Activated CD4-positive, alpha-beta T cell treated with anti-CD3 and anti-CD28 coated beads, Interleukin-2, Interleukin-4, amounts not matched to agents 100 ng/mL and 50 ng/mL, durations not matched to agents 16 hours and 8 hours (primary cell): Measurements from ENCODE around the gene KAT2B.

Source experiments
- DNase-seq: peaks from one replicate; pipeline ENCODE4 v3.0.0-alpha.2; 2020; ENCODE audit warnings: low spot score

The KAT2B gene

DNA sequence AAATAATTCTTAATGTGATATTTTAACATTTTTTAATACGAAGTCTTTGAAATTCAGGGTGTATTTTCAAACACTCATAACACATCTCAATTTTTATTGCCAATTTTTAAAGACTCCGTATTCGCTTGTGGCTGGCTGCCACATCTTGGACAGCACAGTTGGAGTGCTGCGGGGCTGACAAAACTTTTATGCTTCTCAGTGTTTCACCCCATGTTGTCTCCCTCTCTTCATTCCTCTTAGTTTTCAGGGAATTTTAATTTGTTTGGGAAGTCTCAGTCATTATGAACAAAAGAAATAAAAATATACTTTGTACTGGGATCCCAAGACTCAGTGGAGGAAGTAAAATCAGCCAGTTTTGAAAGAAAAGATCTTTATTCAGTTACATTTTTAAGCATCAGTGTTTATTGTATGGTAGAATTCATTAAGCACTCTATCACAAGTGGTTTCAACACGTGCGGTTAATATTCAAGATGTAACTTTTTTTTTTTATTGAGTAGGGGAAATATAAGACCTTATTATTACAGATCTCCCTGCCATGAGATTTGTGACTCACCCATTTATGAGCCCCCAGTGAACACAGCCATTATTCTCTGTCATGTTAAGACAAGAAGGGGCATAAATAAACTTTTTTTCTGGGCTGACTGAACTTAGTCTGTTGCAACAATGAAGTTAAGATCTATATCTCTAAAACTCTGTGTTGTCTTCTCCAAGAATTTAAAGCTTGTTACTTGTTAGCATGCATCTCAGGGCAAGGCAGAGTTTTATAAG lies 26.8 kb downstream of the KAT2B start:
- no peak for DNase-seq

DNA sequence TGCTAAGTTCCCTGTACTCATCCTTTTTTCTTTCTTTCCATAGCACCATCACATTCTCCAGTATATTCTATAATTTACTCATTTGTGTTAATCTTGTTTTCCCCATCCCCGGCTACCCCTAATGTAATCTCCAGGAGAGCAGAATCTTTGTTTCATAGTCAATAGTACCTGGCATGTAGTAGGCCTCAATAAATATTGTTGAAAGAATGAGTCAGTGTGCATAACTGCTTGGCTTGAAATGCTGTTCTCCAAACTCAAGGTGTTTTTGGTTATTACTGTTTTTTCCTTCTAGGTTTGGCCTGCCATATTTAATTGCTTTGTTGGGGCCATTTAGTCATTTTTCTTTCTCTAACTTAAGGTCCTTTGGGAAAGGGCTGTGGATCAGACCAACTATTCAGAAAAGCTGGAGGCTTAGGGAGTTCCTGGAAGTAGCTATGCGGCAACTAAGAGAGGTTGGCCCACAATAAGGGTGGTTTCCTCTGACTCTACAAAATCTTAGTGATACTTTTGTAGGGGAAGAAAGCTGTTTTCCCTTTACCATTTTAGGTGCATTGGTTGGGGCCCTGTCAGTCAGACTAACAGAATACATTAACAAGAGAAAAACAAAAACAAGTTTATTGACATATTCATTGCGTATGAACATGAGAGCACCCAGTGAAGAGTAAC lies 28.4 kb downstream of the KAT2B start:
- DNase-seq: no peak

DNA sequence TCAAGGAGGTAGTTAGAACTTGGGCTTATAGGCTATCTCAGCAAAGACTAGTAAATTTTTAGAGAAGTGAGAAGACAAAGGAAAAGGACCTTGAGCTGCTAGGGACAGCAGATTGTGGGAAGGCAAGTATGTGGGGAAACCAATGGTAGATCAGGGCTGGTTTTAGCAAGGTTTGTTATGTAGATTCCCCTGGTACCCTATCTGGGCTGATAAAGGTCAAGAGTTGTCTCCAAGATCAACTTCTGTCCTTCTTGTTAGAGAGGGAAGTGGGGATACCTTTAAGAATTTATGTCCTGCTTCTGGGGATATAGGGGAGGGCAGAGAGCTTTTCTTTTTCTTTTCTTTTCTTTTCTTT lies 28.9 kb downstream of the KAT2B start:
- DNase-seq: no peak

DNA sequence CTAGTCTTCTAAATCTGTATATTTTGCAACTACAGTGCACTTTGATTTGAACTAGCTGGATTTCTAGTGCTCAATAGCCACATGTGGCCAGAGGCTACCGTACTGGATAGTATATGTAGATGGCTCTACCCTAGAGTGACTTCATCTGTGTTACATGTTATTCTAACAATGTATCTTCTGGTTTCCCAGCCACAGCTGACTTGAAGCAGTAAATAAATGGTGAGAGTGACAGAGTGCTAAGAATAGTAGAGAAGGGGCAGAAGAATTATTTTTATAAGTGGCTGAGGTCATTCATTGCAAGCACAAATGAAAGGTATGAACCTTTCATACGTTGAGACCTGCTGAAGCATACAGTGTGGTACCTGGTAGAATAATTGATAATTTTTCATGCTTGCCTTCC lies 30.9 kb downstream of the KAT2B start:
- DNase-seq: no peak

DNA sequence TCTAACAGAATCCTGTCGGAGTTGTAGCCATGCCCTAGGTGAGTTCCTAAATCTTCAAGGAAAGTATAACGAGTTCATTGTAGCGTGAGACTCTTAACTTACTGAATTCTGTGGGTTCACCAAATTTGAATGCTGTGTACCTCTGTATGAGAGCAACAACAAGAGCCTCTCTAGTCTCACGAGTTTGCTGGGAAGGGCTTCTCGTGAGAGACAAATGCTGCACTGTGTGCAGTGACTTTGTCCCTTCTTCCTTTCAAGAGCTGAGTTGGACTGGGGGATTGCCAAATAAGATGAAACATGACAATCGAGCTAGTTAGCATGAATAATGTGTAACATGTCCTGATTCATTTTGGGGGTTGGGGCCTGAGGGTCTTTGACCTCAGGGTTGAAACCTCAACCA lies 32.2 kb downstream of the KAT2B start:
- no peak for DNase-seq

DNA sequence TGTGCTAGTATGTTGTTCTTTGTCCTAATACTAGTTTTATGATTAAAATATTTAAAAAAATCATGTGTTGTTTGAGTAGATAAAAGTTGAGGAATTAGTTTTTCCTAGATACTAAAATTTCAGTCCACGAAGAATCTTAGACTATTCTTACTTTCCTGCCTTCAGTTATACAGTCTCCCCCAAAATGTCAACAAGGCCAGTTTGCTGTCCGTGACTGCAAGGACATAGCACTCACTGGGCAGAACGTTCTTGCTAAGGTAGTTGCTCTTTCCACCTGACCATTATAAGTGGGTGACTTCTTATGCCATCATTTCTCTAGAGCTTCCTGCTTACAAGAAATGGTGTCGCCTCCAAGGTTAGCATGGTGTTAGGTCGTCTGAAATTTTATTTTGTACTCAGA lies 32.8 kb downstream of the KAT2B start:
- no peak for DNase-seq

DNA sequence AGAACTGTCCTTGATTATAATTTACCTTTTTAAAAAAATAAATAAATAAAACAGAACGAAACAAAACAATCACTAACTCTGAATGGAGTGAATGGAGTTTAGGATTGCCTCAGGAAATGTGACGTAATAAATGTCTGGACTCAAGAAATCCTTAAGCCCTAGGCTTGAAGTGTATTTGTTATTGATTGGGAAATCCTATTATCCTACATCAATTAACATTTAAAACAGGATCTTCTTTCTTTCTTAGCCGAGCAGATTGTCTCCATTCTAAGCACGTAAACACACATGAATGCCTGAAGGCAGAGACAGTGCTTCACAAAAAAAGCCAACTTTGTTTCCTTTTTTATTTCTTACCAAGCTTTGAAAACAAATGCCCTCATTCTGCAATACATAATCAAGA lies 33.4 kb downstream of the KAT2B start:
- no peak for DNase-seq

DNA sequence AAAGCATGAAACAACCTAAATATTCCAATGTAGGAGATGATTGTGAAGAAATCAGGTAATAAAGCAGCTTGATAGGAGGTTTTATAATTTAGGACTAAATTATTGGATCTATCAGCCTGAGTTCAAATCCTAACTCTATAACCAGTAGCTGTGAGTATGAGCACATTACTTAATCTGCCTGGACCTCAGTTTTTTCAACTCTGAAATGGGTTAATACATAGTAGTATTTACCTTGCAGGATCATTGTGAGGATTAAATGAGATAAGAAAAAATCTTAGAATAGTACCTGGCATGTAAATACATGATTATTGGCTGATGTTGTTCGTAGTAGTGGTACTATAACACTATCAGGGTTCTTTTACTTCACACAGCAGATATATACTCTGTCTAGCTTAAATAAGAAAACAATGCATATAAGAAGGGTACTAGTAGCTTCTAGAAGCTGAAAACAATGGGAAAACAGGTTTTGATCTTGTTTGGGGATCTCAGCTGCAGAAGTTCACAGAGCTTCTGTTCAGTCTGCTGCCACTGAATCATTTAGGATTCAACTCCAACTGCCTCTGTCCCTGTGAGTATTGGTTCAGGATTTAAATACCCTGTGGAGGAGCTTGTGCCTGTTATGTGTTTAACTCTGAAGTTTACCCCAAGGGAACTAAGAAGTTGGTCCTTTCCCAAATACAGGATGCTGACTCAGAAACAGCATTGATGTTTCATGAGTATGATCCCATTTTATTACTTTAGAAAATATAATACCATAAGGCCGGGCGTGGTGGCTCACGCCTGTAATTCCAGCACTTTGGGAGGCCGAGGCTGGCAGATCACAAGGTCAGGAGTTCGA lies 34.2 kb downstream of the KAT2B start:
- no peak for DNase-seq

DNA sequence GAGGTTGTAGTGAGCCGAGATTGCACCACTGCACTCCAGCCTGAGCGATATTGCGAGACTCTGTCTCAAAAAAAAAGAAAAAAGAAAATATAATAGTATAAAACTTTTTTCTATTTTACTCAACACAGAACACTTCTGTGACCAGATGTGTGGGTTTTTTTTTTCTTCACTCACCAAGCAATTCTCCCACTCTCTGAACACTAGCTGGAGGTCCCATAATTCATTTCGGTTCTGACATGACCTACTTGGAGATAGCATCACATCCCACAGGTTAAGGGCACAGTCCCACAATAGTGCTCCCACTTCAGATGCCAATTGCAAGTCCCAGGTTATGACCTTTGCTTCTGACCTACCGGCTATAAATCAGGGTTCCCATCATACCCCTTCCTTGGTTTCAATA lies 35.0 kb downstream of the KAT2B start:
- DNase-seq: no peak

DNA sequence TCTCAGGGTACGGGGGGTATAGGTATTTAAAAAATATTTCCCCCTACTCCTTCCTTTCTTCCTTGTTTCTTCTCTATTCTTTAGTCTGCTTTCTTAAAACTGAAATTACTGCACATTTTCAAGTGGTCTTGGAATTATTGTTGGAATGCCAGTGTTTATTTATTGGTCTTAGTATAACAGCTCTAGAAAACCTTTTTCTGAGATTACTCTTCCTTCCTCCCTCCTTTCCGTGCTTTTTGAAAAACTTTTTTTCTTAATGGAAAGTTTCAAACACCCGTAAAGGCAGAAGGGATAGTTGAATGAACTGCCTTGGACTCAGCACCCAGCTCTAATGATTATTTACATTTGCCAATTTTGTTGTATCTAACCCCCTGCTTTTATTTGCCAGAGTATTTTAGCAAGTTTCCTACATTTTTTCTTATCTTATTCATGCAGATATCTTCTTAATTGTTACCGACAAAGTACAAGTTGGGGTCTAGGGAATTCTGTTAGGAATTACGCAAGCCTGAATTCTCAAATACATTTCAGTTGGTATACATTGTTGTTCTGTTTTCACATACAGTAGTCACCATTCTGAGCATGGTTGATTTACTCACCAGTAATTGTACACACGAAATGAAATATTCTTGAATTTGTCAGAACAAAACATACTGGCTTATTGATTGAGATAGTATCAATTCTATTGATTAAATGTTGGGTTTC lies 36.2 kb downstream of the KAT2B start:
- no peak for DNase-seq

DNA sequence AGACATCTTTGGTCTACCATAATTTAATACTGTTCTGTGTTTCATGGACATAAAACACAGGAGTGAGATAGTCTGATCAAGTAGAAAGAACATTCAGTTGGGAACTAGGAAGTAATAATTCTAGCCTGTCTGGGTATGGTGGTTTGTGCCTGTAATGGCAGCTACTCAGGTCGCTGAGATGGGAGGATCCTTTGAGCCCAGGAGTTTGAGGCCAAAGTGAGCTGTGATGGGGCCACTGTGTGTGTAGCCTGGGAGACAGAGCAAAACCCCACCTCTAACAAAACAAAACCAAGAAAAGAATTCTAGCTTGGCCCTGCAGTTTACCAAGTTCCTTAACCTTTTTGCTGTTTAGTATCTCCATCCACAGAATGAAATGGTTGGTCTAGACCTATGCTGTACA lies 36.8 kb downstream of the KAT2B start:
- no peak for DNase-seq

DNA sequence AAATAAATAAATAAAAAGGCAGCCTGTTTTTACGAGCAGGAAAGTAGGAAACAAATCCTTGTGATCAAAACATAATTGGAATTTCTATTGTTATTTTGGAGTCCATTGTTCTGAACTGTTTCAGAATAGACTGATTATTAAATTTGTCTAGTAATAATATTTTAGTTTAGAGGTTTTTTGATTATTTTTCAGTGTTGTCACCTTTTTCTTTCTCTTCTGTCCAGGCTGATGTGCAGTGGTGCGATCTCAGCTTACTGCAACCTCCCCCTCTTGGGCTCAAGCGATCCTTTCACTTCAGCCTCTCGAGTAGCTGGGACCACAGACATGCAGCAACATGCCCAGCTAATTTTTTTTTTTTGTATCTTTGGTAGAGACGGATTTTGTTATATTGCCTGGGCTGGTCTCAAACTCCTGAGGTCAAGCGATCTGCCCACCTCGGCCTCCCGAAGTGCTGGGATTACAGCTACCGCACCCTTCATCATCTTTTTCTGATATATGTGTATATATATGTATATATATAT lies 38.0 kb downstream of the KAT2B start:
- no peak for DNase-seq

DNA sequence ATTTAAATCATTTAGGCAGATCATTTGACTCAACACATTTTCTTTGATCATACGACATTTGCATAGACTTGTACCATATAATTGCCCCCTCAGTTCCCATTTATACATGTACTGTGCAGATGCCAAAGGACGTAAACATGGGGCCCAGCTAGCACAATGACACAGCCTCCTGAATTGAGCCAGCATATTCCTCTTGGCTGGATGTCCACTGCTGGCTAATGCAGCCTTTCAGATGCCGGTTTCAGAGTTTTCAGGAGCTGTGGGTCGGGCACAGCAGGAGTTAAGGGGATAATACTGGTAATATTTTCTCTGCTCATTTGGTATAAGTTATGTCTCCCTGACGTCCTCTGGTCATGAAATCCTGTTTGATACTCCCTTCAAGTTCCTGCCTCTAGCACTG lies 39.4 kb downstream of the KAT2B start:
- no peak for DNase-seq

DNA sequence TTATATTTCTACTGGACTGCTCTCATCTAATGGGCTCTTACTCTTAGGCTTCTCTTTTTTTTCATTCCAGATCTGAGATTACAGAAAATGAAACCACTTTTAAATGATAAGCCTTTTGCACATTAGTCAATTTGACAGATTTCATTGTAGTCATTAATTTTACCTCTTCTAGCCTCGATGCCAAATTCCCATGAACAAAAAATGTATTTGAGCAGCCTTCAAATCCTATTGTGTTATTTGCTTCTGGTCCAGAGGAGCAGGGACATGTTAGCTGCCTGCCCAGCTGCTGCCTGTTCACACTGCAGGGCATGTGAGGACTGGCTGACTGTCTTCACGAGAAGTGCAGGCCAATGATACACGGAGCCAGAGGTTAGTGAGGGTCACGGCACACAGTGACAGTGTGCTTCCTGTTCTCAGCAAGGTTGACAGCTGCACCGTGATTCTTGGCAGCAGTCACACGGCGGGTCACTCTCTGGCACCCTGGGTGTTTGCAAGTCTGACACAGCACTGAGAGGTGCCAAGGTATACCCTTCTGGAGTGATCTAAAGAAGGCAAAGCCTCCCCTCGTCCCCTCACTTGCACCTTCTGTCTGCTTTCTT lies 40.8 kb downstream of the KAT2B start:
- DNase-seq: peak; percentile 36

DNA sequence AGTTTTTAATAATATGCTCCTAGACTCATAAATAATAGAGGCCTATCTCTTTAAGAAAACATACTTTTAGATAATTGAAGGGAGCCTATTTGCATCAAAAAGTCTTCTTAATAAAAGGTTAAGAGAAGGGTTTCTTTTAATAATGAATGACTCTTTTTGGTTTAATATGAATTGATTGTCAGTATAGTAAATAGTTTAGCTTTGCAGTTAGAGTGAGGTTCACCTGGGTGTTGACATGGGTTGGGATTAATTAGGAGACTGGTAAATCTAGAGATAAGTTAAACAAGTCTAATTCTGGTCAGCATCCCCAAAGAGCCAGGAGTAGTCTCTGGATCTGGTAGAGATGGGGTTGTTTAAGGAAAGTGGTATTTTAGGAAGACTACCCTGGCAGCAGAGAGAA lies 43.0 kb downstream of the KAT2B start:
- DNase-seq: no peak

DNA sequence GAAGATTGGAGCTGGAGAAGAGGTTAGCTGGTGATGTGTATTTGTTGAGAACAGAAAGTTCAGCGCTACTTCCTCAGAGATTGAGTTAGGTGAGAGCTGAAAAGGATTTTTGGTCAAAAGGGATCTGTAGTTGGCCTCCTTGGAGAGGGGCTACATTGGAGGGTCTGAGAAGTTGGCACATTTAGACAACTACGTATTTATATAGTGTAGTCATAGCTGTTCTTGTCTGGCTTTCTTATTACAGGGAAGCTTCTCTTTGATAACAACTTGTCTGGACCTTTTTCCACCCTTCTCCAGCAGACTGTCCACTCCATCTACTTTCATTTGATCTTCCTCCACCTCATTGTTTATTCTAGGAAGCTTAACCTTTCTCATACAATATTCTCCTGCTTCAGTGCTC lies 43.7 kb downstream of the KAT2B start:
- DNase-seq: no peak

DNA sequence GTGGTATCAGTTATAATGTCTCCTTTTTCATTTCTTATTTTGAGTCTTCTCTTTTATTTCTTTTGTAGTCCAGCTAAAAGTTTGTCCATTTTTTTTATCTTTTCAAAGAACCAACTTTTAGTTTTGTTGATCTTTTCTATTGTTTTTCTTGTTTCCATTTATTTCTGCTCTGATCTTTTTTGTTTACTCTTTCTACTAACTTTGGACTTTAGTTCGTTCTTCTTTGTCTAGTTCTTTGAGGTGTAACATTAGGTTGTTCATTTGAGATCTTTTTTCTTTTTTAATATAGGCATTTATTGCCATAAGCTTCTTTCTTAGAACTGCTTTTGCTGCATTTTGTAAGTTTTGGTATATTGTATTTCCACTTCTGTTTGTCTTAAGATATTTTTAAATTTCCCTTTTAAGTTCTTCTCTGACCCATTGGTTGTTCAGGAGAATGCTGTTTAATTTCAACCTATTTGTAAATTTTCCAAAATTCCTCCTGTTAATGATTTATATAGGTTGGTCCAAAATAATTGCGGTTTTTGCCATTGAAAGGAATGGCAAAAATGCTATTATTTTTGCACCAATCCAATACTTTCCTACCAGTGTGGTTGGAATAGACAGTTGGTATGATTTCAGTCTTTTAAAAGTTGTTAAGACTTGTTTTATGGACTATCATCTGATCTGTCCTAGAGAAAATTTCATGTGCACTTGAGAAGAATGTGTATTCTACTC lies 51.2 kb downstream of the KAT2B start:
- DNase-seq: no peak

DNA sequence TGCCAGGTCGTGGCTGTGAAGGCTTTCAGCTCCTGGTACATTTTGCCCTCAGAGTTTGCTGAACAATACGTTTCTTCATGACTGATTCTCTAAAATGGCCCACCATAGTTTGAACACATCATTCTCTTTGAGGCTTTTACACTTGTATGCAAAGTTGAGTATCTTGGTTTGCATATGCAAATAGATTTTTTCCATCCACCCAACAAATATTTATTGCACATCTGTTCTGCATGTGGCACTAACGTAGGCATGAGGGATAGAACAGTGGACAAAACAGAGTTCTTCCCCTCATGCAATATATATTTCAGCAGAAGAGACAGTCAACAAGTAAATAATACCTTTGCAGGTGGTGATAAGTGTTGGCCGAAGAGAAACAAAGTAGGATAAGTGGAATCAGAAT lies 55.2 kb downstream of the KAT2B start:
- DNase-seq: no peak

DNA sequence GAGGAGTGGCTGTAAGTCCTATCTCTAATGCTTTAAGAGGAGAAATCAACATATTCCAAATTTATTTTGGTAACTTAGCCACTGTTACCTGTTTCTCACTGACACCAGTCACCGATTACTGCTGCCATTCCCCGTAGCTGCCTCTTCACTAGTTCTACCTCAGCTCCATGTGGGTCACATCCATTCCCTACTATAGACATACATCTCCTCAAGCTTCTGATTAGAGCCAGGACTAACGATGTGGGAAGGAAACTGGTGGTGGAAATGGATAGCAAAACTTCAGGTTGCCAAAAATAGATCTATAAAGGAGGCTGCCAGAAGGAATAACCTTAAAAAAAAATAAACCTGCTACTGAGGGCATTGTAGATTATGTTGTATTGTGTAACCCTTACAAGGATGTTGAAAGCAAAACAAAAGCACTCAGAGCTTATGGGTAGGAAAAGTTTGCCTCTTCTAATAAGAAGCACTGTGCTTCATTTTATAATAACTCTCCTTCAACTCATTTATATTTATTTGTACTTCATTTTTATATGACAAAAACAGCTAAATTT lies 56.0 kb downstream of the KAT2B start:
- DNase-seq: no peak

DNA sequence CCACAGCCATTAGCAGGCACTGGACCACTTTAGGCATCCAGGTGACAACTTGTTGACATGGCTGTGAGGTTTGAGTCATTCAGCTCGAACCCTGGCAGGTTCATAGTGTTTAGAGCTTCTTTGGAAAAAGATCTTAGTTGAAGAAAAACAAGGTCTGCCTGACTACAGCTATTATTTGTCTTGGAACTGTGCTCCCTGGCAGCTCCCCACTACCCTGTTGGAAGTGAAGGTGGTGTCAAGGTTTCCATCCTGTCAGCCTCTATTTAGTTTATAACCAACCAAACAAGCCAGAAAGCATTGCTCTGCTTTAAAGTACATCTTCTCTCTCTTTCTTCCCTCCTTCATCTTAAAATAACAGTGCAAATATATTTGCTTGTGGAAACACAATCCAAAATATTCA lies 56.8 kb downstream of the KAT2B start:
- no peak for DNase-seq

DNA sequence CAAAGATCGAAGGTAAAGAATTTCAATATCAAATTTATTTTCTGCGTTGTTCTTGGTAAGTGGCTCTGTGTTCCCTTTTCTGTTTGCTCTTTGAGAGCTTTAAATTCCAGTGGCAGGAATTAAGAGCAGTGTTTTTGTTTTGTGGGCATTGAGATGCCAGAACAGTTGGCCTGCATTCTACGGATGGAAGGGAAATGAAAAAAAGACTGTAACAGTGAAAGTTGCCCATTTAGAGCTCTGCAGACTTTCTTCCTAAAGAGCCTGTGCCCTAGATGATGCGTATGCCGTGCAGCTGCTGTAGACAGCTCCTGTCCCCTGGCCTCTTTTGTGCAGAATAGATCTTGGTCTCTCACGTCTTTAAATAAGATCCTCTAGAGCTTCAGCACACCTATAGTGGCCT lies 58.8 kb downstream of the KAT2B start:
- DNase-seq: no peak
